KMS-11 (cell line): Measurements from ENCODE around the gene TLN1.

Experiments used
- H2AFZ ChIP-seq: fragments of 200-600 bp; sonication (generic); 2 replicates; pipeline ENCODE4 v1.6.1; 2016; ENCODE audit warnings: antibody characterized with exemption, mixed run types, low read depth
- H3K27ac ChIP-seq: fragments of 200-600 bp; sonication (generic); 2 replicates; pipeline ENCODE4 v1.6.1; 2016; ENCODE audit warnings: mild to moderate bottlenecking, mixed run types
- H3K27me3 ChIP-seq: fragments of 200-600 bp; sonication (generic); 2 replicates; pipeline ENCODE4 v1.6.1; 2017; ENCODE audit warnings: mild to moderate bottlenecking, low read depth, mixed run types, moderate library complexity; ENCODE audit not compliant: insufficient read depth
- H3K36me3 ChIP-seq: fragments of 200-600 bp; sonication (generic); 2 replicates; pipeline ENCODE4 v1.6.1; 2017; ENCODE audit warnings: mild to moderate bottlenecking, mixed run types; ENCODE audit not compliant: insufficient read depth
- H3K4me1 ChIP-seq: fragments of 200-600 bp; sonication (generic); 2 replicates; pipeline ENCODE4 v1.6.1; 2016; ENCODE audit warnings: mild to moderate bottlenecking, low read depth, mixed run types; ENCODE audit not compliant: poor library complexity, severe bottlenecking
- H3K4me2 ChIP-seq: fragments of 200-600 bp; sonication (generic); 2 replicates; pipeline ENCODE4 v1.7.0; 2016; ENCODE audit warnings: mild to moderate bottlenecking, mixed run types
- H3K4me3 ChIP-seq: fragments of 200-600 bp; sonication (generic); IDR thresholded peaks from 2 replicates; pipeline ENCODE4 v1.6.1; 2017; ENCODE audit warnings: low read depth, low read length, mixed read lengths; ENCODE audit not compliant: insufficient read depth
- H3K79me2 ChIP-seq: fragments of 200-600 bp; sonication (generic); 2 replicates; pipeline ENCODE4 v1.6.1; 2016; ENCODE audit warnings: low read depth, mixed run types; ENCODE audit not compliant: insufficient read depth
- H3K9ac ChIP-seq: fragments of 200-600 bp; sonication (generic); 2 replicates; pipeline ENCODE4 v1.6.1; 2016; ENCODE audit warnings: mild to moderate bottlenecking, mixed run types
- H4K20me1 ChIP-seq: fragments of 200-600 bp; sonication (generic); 2 replicates; pipeline ENCODE4 v1.6.1; 2016; ENCODE audit warnings: mild to moderate bottlenecking, mixed run types; ENCODE audit not compliant: insufficient read depth
- TF ChIP-seq, protein P1 (sequence below): fragments of 200-600 bp; sonication (generic); conservative IDR thresholded peaks from 2 replicates; pipeline ENCODE4 v1.6.1; 2017; ENCODE audit warnings: low read depth, mild to moderate bottlenecking, antibody characterized with exemption, low read length, moderate library complexity, mixed read lengths

TLN1 gene

DNA sequence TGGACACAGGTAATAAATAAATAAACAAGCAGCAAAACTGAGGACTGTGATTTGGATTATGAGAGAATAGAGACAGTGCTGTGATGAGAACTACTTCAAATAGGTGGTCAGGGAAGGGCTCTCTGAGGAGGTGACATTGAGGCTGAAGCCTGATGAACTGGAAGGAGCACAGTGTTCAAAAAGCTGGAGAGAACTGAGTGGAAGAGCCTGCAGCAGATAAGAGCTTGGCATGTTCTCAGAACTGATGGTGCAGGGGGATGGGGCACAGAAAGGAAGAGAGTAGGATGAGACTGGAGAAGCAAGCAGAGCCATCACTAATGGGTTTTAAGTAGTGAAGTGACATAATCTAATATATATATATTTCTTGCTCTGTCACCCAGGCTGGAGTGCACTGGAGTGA, 31.1 kb downstream of the TLN1 start:
- Histone ChIP-seq H3K27me3 (no peaks in the 10 kb centered on the region), H2AFZ (no peak overlapping the region), H3K79me2 (no peaks in the 10 kb centered on the region), H3K27ac (no peak overlapping the region), H3K9ac (no peak overlapping the region), H3K4me1 (no peaks in the 10 kb centered on the region), H4K20me1 (no peaks in the 10 kb centered on the region), H3K36me3 (no peaks in the 10 kb centered on the region; the same call in 1 of the 2 replicates), H3K4me3 (no peak overlapping the region), H3K4me2 (no peak overlapping the region)
- TF ChIP-seq, protein P1, sequence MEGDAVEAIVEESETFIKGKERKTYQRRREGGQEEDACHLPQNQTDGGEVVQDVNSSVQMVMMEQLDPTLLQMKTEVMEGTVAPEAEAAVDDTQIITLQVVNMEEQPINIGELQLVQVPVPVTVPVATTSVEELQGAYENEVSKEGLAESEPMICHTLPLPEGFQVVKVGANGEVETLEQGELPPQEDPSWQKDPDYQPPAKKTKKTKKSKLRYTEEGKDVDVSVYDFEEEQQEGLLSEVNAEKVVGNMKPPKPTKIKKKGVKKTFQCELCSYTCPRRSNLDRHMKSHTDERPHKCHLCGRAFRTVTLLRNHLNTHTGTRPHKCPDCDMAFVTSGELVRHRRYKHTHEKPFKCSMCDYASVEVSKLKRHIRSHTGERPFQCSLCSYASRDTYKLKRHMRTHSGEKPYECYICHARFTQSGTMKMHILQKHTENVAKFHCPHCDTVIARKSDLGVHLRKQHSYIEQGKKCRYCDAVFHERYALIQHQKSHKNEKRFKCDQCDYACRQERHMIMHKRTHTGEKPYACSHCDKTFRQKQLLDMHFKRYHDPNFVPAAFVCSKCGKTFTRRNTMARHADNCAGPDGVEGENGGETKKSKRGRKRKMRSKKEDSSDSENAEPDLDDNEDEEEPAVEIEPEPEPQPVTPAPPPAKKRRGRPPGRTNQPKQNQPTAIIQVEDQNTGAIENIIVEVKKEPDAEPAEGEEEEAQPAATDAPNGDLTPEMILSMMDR: no peak

DNA sequence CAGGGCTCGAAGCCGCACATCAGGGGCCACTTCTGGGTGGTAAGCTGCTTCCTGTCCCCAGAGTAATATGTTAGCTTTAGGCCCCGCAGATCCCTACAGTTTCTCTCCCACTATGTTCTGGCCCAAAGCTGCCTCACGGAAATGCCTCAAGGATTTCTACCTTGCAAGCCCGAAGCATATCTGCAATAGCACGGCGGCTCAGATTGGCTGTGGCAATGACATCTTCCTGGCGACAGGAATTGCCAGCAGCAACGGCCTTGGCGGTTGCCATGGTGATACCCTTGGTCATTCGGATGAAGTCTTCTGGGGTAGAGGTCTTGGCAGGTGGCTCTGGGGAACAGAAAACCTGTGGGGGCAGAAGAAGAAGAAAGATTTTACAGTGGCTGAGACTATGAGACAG, 32.0 kb downstream of the TLN1 start:
- Histone ChIP-seq H4K20me1 (no peaks in the 10 kb centered on the region), H3K9ac (no peak overlapping the region), H2AFZ (no peak overlapping the region), H3K27ac (no peak overlapping the region), H3K4me1 (no peaks in the 10 kb centered on the region), H3K79me2 (no peaks in the 10 kb centered on the region), H3K36me3 (no peaks in the 10 kb centered on the region; the same call in 1 of the 2 replicates), H3K4me2 (no peak overlapping the region), H3K4me3 (no peak overlapping the region), H3K27me3 (no peaks in the 10 kb centered on the region)
- TF ChIP-seq, protein P1: no peak

DNA sequence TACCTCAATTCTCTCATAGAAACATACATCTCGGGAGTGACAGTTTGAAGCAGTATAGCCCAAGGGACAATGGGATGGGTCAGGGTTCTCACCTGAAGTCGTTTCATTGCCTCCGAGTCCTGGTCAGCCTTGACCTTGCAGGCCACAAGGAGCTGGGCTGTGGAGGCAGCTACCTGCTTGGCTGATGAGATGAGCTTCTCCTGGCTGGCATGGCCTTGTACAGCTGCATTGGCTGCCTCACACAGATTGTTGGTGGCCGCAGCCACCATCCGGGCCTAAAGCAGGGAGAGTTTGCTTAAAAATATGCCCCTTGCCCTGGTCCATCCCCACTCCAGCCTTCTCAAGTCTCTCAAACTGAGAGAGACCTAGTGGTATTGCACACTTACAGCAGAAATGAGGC, 33.8 kb downstream of the TLN1 start:
- Histone ChIP-seq H3K4me3 (no peak overlapping the region), H2AFZ (no peak overlapping the region), H4K20me1 (no peaks in the 10 kb centered on the region), H3K27ac (no peak overlapping the region), H3K4me2 (no peak overlapping the region), H3K36me3 (no peaks in the 10 kb centered on the region; the same call in 1 of the 2 replicates), H3K27me3 (no peaks in the 10 kb centered on the region), H3K9ac (no peak overlapping the region), H3K4me1 (no peaks in the 10 kb centered on the region), H3K79me2 (no peaks in the 10 kb centered on the region)
- TF ChIP-seq, protein P1: no peak

DNA sequence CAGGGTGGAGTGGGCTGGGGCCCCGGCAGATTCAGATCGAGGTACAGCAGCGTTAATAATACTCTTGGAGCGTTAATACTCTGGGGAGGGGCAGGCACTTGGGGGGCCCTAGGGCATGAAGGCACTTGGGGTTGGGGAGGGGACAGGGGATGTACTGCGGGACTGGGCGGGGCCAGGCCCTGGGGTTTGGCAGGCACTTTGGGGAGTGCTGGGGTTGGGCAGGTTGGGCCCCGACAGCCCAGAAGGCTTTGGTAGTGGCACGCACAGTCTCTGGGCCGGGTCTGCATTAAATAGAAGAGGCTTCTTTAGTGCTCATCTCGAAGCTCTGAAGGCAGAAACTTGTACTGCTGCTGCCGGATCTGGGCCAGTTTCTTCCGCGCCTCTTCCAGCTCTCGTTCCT, 34.5 kb downstream of the TLN1 start:
- Histone ChIP-seq H3K36me3 (no peaks in the 10 kb centered on the region; the same call in 1 of the 2 replicates), H3K27me3 (no peaks in the 10 kb centered on the region), H3K27ac (no peak overlapping the region), H3K4me3 (no peak overlapping the region), H3K9ac (no peak overlapping the region), H4K20me1 (no peaks in the 10 kb centered on the region), H3K4me1 (no peaks in the 10 kb centered on the region), H3K79me2 (no peaks in the 10 kb centered on the region), H3K4me2 (no peak overlapping the region), H2AFZ (no peak overlapping the region)
- TF ChIP-seq, protein P1: no peak
